Measurements from ENCODE around the gene ZNF134.

The ZNF134 gene

GRCh38 chr19:57613941-57614743 lies at the start of gene ZNF134:
Gene ZNF134 (plus strand): TSS chr19:57614242. CDS start chr19:57619469, 5,227 bp downstream.
- peak; percentile 90 for DNase-seq

GRCh38 chr19:57566396-57567265 lies 47.4 kb upstream of the ZNF134 start:
- no peak for DNase-seq

- DNase-seq, result no peak
Observed at GRCh38 chr19:57570707-57571106, 43.3 kb upstream of the ZNF134 start.

DNA sequence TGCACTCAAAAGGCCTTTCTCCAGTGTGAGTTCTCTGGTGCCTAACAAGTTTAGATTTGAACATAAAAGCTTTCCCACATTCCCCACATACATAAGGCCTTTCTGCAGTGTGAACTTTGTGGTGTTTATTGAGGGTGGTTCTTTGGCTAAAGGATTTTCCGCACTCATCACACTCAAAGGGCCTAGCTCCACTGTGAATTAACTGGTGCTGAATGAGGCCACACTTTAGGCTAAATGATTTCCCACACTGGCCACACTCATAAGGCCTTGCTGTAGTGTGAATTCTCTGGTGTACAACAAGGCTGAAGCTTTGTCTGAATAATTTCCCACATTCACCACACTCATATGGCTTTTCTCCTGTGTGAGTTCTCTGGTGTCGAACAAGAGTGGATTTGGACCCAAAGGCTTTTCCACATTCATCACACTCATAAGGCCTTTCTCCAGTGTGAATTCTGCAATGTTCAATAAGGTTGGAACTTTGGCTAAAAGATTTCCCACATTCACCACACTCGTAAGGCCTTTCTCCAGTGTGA lies 41.6 kb upstream of the ZNF134 start:
- DNase-seq, result no peak

DNA sequence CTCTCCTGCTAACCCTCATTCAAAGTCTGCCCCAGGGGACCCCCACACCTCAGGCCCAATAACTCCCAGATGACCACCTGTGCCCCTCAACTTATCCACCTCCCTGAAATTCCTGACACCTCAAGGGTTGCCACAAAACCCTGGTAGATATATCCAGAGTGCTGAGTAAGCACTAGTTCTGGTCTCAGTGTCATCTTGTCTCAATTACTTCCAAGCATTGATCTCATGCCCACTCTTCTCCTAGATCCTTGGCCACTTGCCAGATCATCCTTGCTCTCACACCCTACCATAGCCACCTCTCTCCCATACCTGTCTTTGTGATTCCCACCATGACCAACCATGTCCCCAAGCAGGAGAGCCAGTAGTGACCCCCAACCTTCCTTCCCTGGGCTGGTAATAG lies 37.4 kb upstream of the ZNF134 start:
- no peak for DNase-seq

DNA sequence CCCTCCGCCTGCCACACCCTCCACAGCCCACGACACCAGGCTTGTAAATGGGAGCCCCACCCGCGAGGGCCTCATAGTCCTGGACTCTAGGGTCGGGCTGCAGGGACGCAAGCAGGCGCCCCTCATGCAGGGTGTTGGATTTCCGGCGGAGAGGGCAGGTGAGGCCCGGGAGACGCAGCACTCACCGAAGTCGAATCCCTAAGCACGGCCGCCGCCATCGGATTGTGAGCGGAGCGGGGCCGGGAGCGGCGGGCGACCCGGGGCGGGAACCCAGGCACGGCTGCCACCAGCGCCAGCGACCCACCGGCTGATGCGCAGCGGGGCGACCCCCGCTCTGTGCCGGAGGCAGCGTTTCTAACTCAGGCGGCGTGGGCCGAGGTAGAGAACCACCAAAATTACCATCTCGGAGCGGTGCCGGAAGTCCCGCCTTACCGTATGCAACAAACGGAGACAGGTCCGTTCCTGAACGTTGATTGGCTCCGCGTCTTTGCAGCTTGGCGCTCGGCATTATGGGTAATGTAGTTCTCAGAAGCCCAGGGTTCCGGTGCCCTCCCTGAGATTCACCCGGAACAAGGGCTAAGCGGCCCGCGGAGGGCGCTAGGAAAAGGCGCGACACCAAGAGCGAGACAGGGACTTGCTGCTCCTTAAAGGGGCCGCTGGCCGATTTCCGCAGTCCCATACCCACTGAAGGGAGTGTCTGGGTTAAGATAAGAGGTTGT lies 35.4 kb upstream of the ZNF134 start, which contains the start of gene ZNF416:
TSS of gene ZNF416 (minus strand) at position 425 of the 719 bp plus-strand sequence. CDS start at position 218, 207 bp downstream.
- peak; percentile 96 for DNase-seq

GRCh38 chr19:57583104-57583520 lies 30.9 kb upstream of the ZNF134 start:
- DNase-seq, result no peak

DNA sequence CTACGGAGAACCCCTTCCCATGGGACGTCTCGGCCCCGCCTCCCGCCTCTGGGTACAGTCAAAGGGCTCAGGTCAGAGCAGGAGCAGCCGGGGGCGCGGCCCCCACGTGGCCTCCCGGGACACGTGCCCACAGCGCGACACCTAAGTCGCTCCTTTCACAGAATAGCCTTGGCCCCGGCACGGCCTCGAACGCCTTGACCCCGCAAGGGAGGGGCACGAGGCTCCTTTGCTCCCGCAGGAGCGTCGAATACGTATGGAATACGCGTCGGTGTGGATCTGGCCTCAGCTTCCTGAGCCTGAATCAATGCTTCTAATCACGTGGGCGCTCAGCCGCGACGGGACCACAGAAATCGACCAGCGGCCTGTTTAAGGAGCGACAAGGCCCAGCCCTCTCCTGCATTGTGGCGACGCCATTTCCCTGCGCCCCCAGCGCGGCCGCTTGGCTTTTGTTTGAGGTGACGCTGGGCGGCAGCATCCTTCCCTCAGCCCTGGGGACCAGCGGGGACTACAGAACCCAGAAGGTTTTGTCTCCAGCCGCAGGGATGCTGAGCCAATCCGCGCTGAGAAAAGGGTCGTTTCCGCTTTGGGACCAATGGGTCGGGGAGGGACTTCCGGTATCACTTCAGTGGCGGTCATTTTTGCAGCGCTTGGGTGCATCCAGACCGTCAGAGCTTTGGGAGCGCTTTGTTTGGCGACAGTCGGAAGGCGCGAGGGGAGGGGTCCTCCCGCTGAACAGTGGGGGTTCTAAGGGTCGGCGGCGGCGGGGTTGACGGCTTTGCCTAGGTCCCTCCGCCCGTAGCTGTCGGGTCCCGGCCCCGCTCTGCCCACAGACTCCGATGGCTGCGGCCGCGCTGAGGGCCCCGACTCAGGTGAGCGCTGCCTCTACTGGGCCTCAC lies 30.3 kb upstream of the ZNF134 start, which contains the start of gene ZIK1:
TSS of gene ZIK1 (plus strand) at position 625 of the 896 bp plus-strand sequence. CDS start at position 837, 212 bp downstream.
- DNase-seq, result peak; percentile 89

DNA sequence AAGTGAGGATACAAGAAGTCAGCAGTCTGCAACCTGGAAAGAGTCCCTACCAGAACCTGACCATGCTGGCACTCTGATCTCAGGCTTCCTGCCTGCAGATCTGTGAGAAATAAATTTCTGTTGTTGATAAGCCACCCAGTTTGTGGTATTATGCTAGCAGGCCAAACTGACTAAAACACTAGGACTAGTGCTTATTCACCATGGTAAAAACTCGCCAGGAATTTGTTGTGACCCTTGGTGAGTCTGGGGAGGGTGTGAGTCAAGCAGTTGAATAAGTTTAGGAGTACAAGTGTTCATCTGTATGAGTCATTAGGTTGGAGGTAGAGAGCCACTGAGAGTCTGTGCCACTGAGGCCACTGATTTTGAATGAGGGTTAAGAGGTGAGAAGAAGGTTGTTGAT lies 26.5 kb upstream of the ZNF134 start:
- DNase-seq, result no peak

- no peak for DNase-seq
Observed at GRCh38 chr19:57599377-57599760, 14.7 kb upstream of the ZNF134 start.

DNA sequence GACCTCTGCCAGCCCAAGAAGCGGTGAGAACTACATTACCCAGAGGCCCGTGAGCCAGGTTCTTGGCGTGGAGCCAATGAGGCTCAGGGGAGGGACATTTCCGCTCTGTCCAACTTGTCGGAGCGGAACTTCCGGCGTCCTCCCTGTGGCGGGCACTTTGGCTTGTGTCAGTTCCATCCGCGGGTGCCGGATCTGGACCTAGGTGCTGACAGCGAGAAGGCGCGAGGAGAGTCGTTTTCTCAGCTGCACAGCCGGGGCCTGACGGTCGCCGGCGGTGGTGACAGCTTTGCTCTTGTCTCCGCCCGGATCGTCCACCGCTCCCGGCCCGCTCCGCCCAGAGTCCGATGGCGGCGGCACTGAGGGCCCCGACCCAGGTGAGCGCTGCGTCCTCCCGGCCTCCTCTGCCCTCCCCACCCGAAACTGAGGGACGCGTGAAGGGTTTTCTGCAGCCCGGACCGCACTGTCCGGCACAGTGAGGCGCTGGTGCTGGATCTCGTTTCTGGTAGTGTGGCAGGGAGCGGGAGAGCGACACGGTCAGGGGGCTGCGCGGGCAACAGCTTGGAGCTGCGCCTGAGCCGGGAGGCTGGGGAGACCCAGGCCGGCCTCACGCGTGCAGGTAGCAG lies 14.2 kb upstream of the ZNF134 start, which contains the start of gene ZNF530:
TSS of gene ZNF530 (plus strand) at position 125 of the 623 bp plus-strand sequence. CDS start 4,461 bp downstream, outside the sequence.
- DNase-seq, result peak; percentile 90

DNA sequence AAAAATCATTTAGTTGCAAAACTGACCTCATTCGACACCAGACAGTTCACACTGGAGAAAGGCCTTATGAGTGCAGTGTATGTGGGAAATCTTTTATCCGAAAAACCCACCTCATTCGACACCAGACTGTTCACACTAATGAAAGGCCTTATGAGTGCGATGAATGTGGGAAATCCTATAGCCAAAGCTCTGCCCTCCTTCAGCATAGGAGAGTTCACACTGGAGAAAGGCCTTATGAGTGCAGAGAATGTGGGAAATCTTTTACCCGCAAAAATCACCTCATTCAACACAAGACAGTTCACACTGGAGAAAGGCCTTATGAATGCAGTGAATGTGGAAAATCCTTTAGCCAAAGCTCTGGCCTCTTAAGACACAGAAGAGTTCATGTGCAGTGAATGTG lies 7.1 kb upstream of the ZNF134 start:
- no peak for DNase-seq

DNA sequence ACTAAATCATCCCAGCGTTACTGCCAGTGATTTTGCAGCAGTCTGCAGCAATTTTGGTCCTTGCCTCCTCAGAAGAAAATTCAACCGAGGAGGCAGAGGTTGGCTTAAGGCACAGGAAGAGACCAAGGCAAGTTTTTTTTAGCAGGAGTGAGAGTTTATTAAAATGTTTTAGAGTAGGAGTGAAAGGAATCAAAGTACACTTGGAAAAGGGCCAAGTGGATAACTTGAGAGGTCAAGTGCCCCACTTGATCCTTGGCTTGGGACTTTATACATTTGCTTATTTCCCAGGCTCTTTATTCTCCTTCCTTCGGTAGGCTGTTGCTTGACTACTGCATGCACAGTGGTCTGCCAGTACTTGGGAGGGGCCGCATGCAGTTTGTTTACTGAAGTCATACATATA lies 2.9 kb upstream of the ZNF134 start:
- no peak for DNase-seq

DNA sequence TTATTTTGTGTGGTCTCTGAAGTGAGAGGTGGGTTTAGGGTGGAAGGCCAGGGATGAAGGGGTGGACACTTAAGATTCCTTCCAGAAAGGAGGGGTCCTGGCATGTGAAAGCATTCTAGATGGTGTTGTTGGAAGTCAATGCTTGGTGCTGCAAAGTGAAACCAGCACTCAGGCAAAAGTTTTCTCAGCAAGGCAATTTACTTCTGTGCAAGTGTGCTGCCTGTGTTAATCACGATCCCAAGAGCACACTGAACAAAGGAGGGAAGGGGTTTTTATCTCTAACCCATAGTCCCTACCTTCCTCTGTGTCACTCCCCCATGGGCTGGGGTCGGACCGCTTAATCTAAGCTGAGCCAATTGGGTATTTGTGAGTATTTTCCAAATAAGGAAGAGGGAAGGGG lies 1.3 kb downstream of the ZNF134 start:
- DNase-seq, result no peak

- DNase-seq, result no peak
Observed at GRCh38 chr19:57620673-57621348, 6.8 kb downstream of the ZNF134 start.

- no peak for DNase-seq
Observed at GRCh38 chr19:57623091-57623490, 9.0 kb downstream of the ZNF134 start.

- DNase-seq, result peak; percentile 86
Observed at GRCh38 chr19:57632987-57633831, 19.2 kb downstream of the ZNF134 start, which contains the start of gene ZNF211. Gene ZNF211 (plus strand): TSS chr19:57633168. CDS start chr19:57633347, 179 bp downstream.

DNA sequence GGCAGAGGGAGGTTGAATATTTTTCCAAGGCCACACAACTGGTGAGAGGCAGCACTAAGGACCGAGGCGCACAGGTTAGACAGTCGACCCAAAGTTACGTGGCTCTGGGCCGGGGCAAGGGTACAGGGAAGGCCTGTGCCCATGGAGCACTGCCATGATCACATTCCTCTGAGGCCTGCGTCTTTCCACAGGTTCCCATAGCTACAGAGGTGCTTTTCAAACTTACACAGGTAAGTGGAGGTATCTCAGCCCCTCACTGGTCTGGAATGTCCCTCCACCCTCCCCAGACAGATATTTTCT lies 19.7 kb downstream of the ZNF134 start:
- no peak for DNase-seq

GRCh38 chr19:57637379-57637778 lies 23.3 kb downstream of the ZNF134 start:
- no peak for DNase-seq
